ENCODE measurements around the gene NEK7. TPM values are rescaled to one million over a fixed set of nuclear protein-coding genes. Genes with fewer than 3 reads are reported as not detected.

Gene NEK7
- polyA plus RNA-seq, 1 donor (not counting 4 experiments of a cell fraction or from before 2014, with no cell fraction given): 56.8 TPM

- Histone ChIP-seq H3K9me3 (ENCODE audit: control insufficient read depth, low read depth, low read length) (no peaks in the 10 kb centered on the region), H3K36me3 (ENCODE audit: control insufficient read depth in 2 of 2, extremely low read depth in 1 of 2, insufficient read depth in 2 of 2, low read length in 2 of 2) (no peaks in the 10 kb centered on the region), H3K4me1 (ENCODE audit: control insufficient read depth, extremely low read depth, insufficient read depth, low read length) (peaks cover 35% of the 10 kb centered on the region), H3K27me3 (ENCODE audit: control insufficient read depth, extremely low read depth, insufficient read depth, low read length) (no peaks in the 10 kb centered on the region), H3K27ac (ENCODE audit: control insufficient read depth, insufficient read depth, low read length) (no peak overlapping the region), H2AFZ (ENCODE audit: control insufficient read depth, low read length) (no peak overlapping the region), H3K9ac (ENCODE audit: control insufficient read depth, extremely low read depth, insufficient read depth, low read length) (no peak overlapping the region), H3K4me3 (ENCODE audit: control insufficient read depth in 2 of 3, extremely low read depth in 1 of 3, insufficient read depth in 2 of 3, low read depth in 1 of 3, low read length in 3 of 3) (no peak overlapping the region), H3K4me2 (ENCODE audit: control insufficient read depth, extremely low read depth, insufficient read depth, low read depth, low read length) (no peak overlapping the region), H3K9me1 (ENCODE audit: control insufficient read depth, extremely low read depth, insufficient read depth, low read length) (no peaks in the 10 kb centered on the region), H3K79me2 (ENCODE audit: control insufficient read depth, insufficient read depth, low read length) (peaks cover 2% of the 10 kb centered on the region), H4K20me1 (ENCODE audit: control insufficient read depth, extremely low read depth, insufficient read depth, low read length) (no peaks in the 10 kb centered on the region)
- no peak for DNase-seq (ENCODE audit: low read depth, low spot score)
- dilution Hi-C loops (cut with MboI; ENCODE audit: extremely low pct_ligation_motif_present, low sequenced_read_pairs): no loop called here
- no peak for FAIRE-seq
- TF ChIP-seq, protein P1, sequence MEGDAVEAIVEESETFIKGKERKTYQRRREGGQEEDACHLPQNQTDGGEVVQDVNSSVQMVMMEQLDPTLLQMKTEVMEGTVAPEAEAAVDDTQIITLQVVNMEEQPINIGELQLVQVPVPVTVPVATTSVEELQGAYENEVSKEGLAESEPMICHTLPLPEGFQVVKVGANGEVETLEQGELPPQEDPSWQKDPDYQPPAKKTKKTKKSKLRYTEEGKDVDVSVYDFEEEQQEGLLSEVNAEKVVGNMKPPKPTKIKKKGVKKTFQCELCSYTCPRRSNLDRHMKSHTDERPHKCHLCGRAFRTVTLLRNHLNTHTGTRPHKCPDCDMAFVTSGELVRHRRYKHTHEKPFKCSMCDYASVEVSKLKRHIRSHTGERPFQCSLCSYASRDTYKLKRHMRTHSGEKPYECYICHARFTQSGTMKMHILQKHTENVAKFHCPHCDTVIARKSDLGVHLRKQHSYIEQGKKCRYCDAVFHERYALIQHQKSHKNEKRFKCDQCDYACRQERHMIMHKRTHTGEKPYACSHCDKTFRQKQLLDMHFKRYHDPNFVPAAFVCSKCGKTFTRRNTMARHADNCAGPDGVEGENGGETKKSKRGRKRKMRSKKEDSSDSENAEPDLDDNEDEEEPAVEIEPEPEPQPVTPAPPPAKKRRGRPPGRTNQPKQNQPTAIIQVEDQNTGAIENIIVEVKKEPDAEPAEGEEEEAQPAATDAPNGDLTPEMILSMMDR (optimal IDR thresholded peaks at IDR 0.05 in 1 of 3, IDR thresholded peaks at IDR 0.05 in 1 of 3, conservative IDR thresholded peaks at IDR 0.05 in 1 of 3; ENCODE audit: extremely low read depth in 1 of 3, insufficient read depth in 2 of 3, low read length in 3 of 3): no peak
- TF ChIP-seq EZH2 (IDR thresholded peaks at IDR 0.05; ENCODE audit: low read length): no peak
Measured at GRCh38 chr1:198271467-198271866, 114.7 kb downstream of the NEK7 start.

- H3K9ac ChIP-seq (ENCODE audit: control insufficient read depth, extremely low read depth, insufficient read depth, low read length): no peak overlapping the region
- DNase-seq (ENCODE audit: low read depth, low spot score) (no peak), FAIRE-seq (no peak)
- H3K9me3 ChIP-seq (ENCODE audit: control insufficient read depth, low read depth, low read length): no peaks in the 10 kb centered on the region
- no peak overlapping the region for H3K4me2 ChIP-seq (ENCODE audit: control insufficient read depth, extremely low read depth, insufficient read depth, low read depth, low read length)
- no peak overlapping the region for H3K27ac ChIP-seq (ENCODE audit: control insufficient read depth, insufficient read depth, low read length)
- H3K4me3 ChIP-seq (ENCODE audit: control insufficient read depth in 2 of 3, extremely low read depth in 1 of 3, insufficient read depth in 2 of 3, low read depth in 1 of 3, low read length in 3 of 3): no peak overlapping the region
- peaks cover 2% of the 10 kb centered on the region for H3K79me2 ChIP-seq (ENCODE audit: control insufficient read depth, insufficient read depth, low read length)
- TF ChIP-seq, protein P1 (optimal IDR thresholded peaks at IDR 0.05 in 1 of 3, IDR thresholded peaks at IDR 0.05 in 1 of 3, conservative IDR thresholded peaks at IDR 0.05 in 1 of 3; ENCODE audit: extremely low read depth in 1 of 3, insufficient read depth in 2 of 3, low read length in 3 of 3): no peak
- no peak for TF ChIP-seq EZH2 (IDR thresholded peaks at IDR 0.05; ENCODE audit: low read length)
- no peaks in the 10 kb centered on the region for H4K20me1 ChIP-seq (ENCODE audit: control insufficient read depth, extremely low read depth, insufficient read depth, low read length)
- H3K4me1 ChIP-seq (ENCODE audit: control insufficient read depth, extremely low read depth, insufficient read depth, low read length): peaks cover 34% of the 10 kb centered on the region
- no peaks in the 10 kb centered on the region for H3K9me1 ChIP-seq (ENCODE audit: control insufficient read depth, extremely low read depth, insufficient read depth, low read length)
- dilution Hi-C loops (cut with MboI; ENCODE audit: extremely low pct_ligation_motif_present, low sequenced_read_pairs): no loop called here
- no peak overlapping the region for H2AFZ ChIP-seq (ENCODE audit: control insufficient read depth, low read length)
- no peaks in the 10 kb centered on the region for H3K27me3 ChIP-seq (ENCODE audit: control insufficient read depth, extremely low read depth, insufficient read depth, low read length)
- H3K36me3 ChIP-seq (ENCODE audit: control insufficient read depth in 2 of 2, extremely low read depth in 1 of 2, insufficient read depth in 2 of 2, low read length in 2 of 2): no peaks in the 10 kb centered on the region
Measured at GRCh38 chr1:198272492-198272891, 115.7 kb downstream of the NEK7 start.

Data from keratinocyte (primary cell).